ENCODE results near the gene CRY2. TPM values are rescaled to one million over a fixed set of nuclear protein-coding genes. Genes with fewer than 3 reads are reported as not detected.
A peak's percentile ranks its signal among the peaks of the same experiment; 100 is the strongest.

The CRY2 gene
- total and polyA plus RNA-seq, 2 of the 13 experiments (the other 11 are each of a cell fraction or from before 2014, with no cell fraction given), result 10.1 to 12.2 TPM

DNA sequence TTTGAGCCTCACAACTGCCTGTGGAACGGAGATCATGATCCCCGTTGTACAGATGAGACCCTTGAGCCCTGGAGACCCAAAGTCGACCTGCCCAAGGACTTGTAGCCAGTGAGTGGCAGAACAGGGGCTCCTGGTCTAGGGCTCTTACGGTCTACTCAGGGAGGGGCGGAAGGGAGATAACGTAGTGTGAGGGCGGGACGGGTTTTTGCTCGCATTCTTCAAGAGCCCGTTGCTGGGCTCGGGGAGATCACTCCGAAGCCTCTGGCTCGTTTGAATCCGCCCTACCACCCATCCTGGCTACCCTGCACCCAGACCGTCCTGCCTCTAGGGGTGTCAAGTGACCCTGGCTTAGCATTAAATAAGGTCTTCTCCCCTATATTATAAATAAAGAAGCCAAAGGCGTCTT lies 639 bp downstream of the CRY2 start:
- H4K20me1 ChIP-seq (ENCODE audit: insufficient read depth, low read length), result peaks cover 37% of the 10 kb centered on the region
- peaks cover 3 to 7% of the 10 kb centered on the region in 2 experiments; a peak in 3 of 5 replicates for H3K36me3 ChIP-seq (replicated peaks in 1 of 2; ENCODE audit: control insufficient read depth in 1 of 2, insufficient read depth in 2 of 2, low read length in 2 of 2)
- FAIRE-seq (no peak), ATAC-seq (peak; percentile 59), DNase-seq (ENCODE audit: low spot score) (peak; percentile 41)
- peak overlapping the region; percentile 94 for H3K9ac ChIP-seq (ENCODE audit: insufficient read depth, low read depth, low read length)
- peak overlapping the region; percentile 93 for H3K4me2 ChIP-seq (ENCODE audit: low read depth, low read length)
- H3K4me1 ChIP-seq (ENCODE audit: insufficient read depth, low read length), result peaks cover 82% of the 10 kb centered on the region
- POLR2A ChIA-PET, result interaction anchor here (1.1 to 1.4 kb wide), 4 partner anchors 18 to 533 kb away, joined by 3 to 14 read pairs (median 4); partner anchors contain the start of gene SLC35C1
- H3K27ac ChIP-seq (ENCODE audit: extremely low read length, insufficient read depth, low read length), result peak overlapping the region; percentile 84
- in situ Hi-C loops (cut with HindIII; ENCODE audit: extremely low pct_ligation_motif_present, low pct_unique_long_range_greater_than_20kb), result no loop called here
- 0% methylated on average over 3 of the region's 16 CpGs for WGBS (ENCODE audit: low lambda C conversion rate)
- CTCF ChIA-PET (ENCODE audit: low intra/inter-chr PET ratio, low total read pairs), result no interaction called here
- intact Hi-C loops (cut with micrococcal nuclease; ENCODE audit: unreplicated experiment), result loop anchor here (5.0 to 10.0 kb wide), 3 partner anchors 74 to 279 kb away; partner anchors contain the start of gene LARGE2
- H3K79me2 ChIP-seq (ENCODE audit: insufficient read depth, low read length), result peaks cover 43% of the 10 kb centered on the region
- H3K4me3 ChIP-seq (replicated peaks in 1 of 3; ENCODE audit: insufficient read depth in 1 of 3, low read depth in 2 of 3, low read length in 3 of 3), result peak overlapping the region; percentile 77 to 97 (median 96)
- H3K27me3 ChIP-seq (ENCODE audit: control insufficient read depth in 1 of 2, insufficient read depth in 2 of 2, low read length in 2 of 2), result no peaks in the 10 kb centered on the region; a peak in 1 of 5 replicates
- H3K9me3 ChIP-seq (ENCODE audit: low read length), result no peaks in the 10 kb centered on the region
- BruUV-seq (replicated peaks), result no TSS peak
- H2AFZ ChIP-seq (ENCODE audit: low read length), result no peak overlapping the region
- no peak for TF ChIP-seq ZNF83 (CRISPR knock-in tag; IDR thresholded peaks at IDR 0.05; ENCODE audit: borderline replicate concordance)
- TF ChIP-seq, protein P1, sequence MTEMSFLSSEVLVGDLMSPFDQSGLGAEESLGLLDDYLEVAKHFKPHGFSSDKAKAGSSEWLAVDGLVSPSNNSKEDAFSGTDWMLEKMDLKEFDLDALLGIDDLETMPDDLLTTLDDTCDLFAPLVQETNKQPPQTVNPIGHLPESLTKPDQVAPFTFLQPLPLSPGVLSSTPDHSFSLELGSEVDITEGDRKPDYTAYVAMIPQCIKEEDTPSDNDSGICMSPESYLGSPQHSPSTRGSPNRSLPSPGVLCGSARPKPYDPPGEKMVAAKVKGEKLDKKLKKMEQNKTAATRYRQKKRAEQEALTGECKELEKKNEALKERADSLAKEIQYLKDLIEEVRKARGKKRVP (CRISPR knock-in tag; IDR thresholded peaks at IDR 0.05), result no peak
- no peak for TF ChIP-seq SYNCRIP (IDR thresholded peaks at IDR 0.05; ENCODE audit: insufficient read depth, low read depth, low read length)
- TF ChIP-seq KDM6A (CRISPR knock-in tag; IDR thresholded peaks at IDR 0.05; ENCODE audit: low read depth), result no peak
- TF ChIP-seq, protein P2, sequence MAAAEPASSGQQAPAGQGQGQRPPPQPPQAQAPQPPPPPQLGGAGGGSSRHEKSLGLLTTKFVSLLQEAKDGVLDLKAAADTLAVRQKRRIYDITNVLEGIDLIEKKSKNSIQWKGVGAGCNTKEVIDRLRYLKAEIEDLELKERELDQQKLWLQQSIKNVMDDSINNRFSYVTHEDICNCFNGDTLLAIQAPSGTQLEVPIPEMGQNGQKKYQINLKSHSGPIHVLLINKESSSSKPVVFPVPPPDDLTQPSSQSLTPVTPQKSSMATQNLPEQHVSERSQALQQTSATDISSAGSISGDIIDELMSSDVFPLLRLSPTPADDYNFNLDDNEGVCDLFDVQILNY (CRISPR knock-in tag; conservative IDR thresholded peaks at IDR 0.05), result no peak
- no peak for TF ChIP-seq PHF21A (CRISPR knock-in tag; IDR thresholded peaks at IDR 0.05)
- 0 out of 2 replicates have a peak, but pooled peaks have one; percentile 6 for TF ChIP-seq ZNF746 (CRISPR knock-in tag; IDR thresholded peaks at IDR 0.05)
- TF ChIP-seq EP300 (IDR thresholded peaks at IDR 0.05; ENCODE audit: low read depth in 2 of 2, low read length in 2 of 2), result no peak
- TF ChIP-seq EP300 (CRISPR knock-in tag; IDR thresholded peaks at IDR 0.05; ENCODE audit: borderline replicate concordance), result no peak
- TF ChIP-seq, protein P3, sequence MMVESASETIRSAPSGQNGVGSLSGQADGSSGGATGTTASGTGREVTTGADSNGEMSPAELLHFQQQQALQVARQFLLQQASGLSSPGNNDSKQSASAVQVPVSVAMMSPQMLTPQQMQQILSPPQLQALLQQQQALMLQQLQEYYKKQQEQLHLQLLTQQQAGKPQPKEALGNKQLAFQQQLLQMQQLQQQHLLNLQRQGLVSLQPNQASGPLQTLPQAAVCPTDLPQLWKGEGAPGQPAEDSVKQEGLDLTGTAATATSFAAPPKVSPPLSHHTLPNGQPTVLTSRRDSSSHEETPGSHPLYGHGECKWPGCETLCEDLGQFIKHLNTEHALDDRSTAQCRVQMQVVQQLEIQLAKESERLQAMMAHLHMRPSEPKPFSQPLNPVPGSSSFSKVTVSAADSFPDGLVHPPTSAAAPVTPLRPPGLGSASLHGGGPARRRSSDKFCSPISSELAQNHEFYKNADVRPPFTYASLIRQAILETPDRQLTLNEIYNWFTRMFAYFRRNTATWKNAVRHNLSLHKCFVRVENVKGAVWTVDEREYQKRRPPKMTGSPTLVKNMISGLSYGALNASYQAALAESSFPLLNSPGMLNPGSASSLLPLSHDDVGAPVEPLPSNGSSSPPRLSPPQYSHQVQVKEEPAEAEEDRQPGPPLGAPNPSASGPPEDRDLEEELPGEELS (CRISPR knock-in tag; IDR thresholded peaks at IDR 0.05), result no peak
- peak; percentile 15 for TF ChIP-seq ZEB1 (IDR thresholded peaks at IDR 0.05; ENCODE audit: insufficient replicate concordance, low read depth)
- 0 out of 2 replicates have a peak, but pooled peaks have one; percentile 12 for TF ChIP-seq ETV6 (CRISPR knock-in tag; conservative IDR thresholded peaks at IDR 0.05)
- TF ChIP-seq ZNF451 (CRISPR knock-in tag; IDR thresholded peaks at IDR 0.05), result no peak
- TF ChIP-seq POLR2AphosphoS2 (IDR thresholded peaks at IDR 0.05; ENCODE audit: low read depth, low read length), result no peak
- TF ChIP-seq ISX (CRISPR knock-in tag; conservative IDR thresholded peaks at IDR 0.05), result no peak
- TF ChIP-seq ZNF629 (CRISPR knock-in tag; conservative IDR thresholded peaks at IDR 0.05), result 0 out of 2 replicates have a peak, but pooled peaks have one; percentile 31
- no peak for TF ChIP-seq ZSCAN29 (CRISPR knock-in tag; conservative IDR thresholded peaks at IDR 0.05)

Data from HepG2 (cell line).